Mesenchymal stem cell (in vitro differentiated cells and primary cell): ENCODE measurements around the gene ZEB2.

Experiments used
- DNase-seq: peaks from one replicate; pipeline ENCODE4 v3.0.0-alpha.2; 2013
- H2AFZ ChIP-seq: one replicate; pipeline ENCODE4 v1.6.1; 2013; ENCODE audit warnings: low read depth, mild to moderate bottlenecking, control low read depth, inconsistent platforms, low read length, moderate library complexity
- H2AK5ac ChIP-seq: 2 replicates; pipeline ENCODE4 v1.6.1; 2013; ENCODE audit warnings: low read length, moderate library complexity, mild to moderate bottlenecking, inconsistent platforms; ENCODE audit not compliant: severe bottlenecking
- H2BK120ac ChIP-seq: one replicate; pipeline ENCODE4 v1.6.1; 2013; ENCODE audit warnings: low read depth, mild to moderate bottlenecking, inconsistent platforms, low read length, moderate library complexity
- H2BK12ac ChIP-seq, 2 experiments: one replicate each; pipeline ENCODE4 v1.6.1; 2013; ENCODE audit warnings: inconsistent platforms in 2 of 2, low read length in 2 of 2, mild to moderate bottlenecking in 2 of 2, moderate library complexity in 2 of 2, control low read depth in 1 of 2
- H2BK15ac ChIP-seq: one replicate; pipeline ENCODE4 v1.6.1; 2013; ENCODE audit warnings: mild to moderate bottlenecking, low read depth, inconsistent platforms; ENCODE audit not compliant: poor library complexity, severe bottlenecking
- H2BK5ac ChIP-seq: 2 replicates; pipeline ENCODE4 v1.6.1; 2013; ENCODE audit warnings: low read depth, mild to moderate bottlenecking, low read length, control low read depth, inconsistent platforms; ENCODE audit not compliant: poor library complexity, severe bottlenecking
- H3K14ac ChIP-seq, 2 experiments: one replicate each; pipeline ENCODE4 v1.6.1; 2013; ENCODE audit warnings: inconsistent platforms in 2 of 2, low read length in 2 of 2, control low read depth in 1 of 2, mild to moderate bottlenecking in 1 of 2, moderate library complexity in 1 of 2
- H3K18ac ChIP-seq, 2 experiments: one replicate each; pipeline ENCODE4 v1.6.1; 2013; ENCODE audit warnings: inconsistent platforms in 2 of 2, low read length in 2 of 2, control low read depth in 1 of 2, low read depth in 1 of 2, mild to moderate bottlenecking in 1 of 2
- H3K23ac ChIP-seq, 2 experiments: one replicate each; pipeline ENCODE4 v1.6.1; 2013; ENCODE audit warnings: inconsistent platforms in 2 of 2, low read length in 2 of 2, mild to moderate bottlenecking in 2 of 2, moderate library complexity in 2 of 2, control low read depth in 1 of 2
- H3K27ac ChIP-seq: 2 replicates; pipeline ENCODE4 v1.5.1; 2013; ENCODE audit warnings: mild to moderate bottlenecking, moderate library complexity, low read length, control low read depth, inconsistent platforms; ENCODE audit not compliant: poor library complexity, severe bottlenecking
- H3K27me3 ChIP-seq, 2 experiments: 2 replicates each; pipeline versions ENCODE4 v1.6.1 to v1.7.0; 2013; ENCODE audit warnings: low read length in 2 of 2, mild to moderate bottlenecking in 2 of 2, moderate library complexity in 2 of 2, control low read depth in 1 of 2, inconsistent platforms in 1 of 2; ENCODE audit not compliant: control insufficient read depth in 1 of 2, insufficient read depth in 1 of 2
- H3K36me3 ChIP-seq, 2 experiments: 2 replicates each; pipeline versions ENCODE4 v1.6.1 to v1.7.0; 2013; ENCODE audit warnings: low read length in 2 of 2, control low read depth in 1 of 2, inconsistent platforms in 1 of 2, low read depth in 1 of 2, mild to moderate bottlenecking in 1 of 2; ENCODE audit not compliant: insufficient read depth in 2 of 2, control insufficient read depth in 1 of 2
- H3K4ac ChIP-seq, 2 experiments: one replicate each; pipeline ENCODE4 v1.6.1; 2013; ENCODE audit warnings: inconsistent platforms in 2 of 2, low read length in 2 of 2, mild to moderate bottlenecking in 2 of 2, moderate library complexity in 2 of 2, control low read depth in 1 of 2, low read depth in 1 of 2
- H3K4me1 ChIP-seq: 2 replicates; pipeline ENCODE4 v1.6.1; 2013; ENCODE audit warnings: low read depth, low read length, control low read depth; ENCODE audit not compliant: control insufficient read depth, insufficient read depth
- H3K4me2 ChIP-seq: 2 replicates; pipeline ENCODE4 v1.6.1; 2013; ENCODE audit warnings: low read length, mild to moderate bottlenecking, inconsistent platforms; ENCODE audit not compliant: poor library complexity, severe bottlenecking
- H3K4me3 ChIP-seq, 2 experiments: 2 replicates each; pipeline versions ENCODE4 v1.5.1 to v1.7.0; 2013; ENCODE audit warnings: low read length in 2 of 2, mild to moderate bottlenecking in 2 of 2, control low read depth in 1 of 2, low read depth in 1 of 2; ENCODE audit not compliant: insufficient read depth in 1 of 2
- H3K79me1 ChIP-seq: replicated peaks from 2 replicates; pipeline ENCODE4 v1.6.1; 2013; ENCODE audit warnings: mild to moderate bottlenecking, control low read depth, low read length, inconsistent platforms; ENCODE audit not compliant: poor library complexity, severe bottlenecking
- H3K9ac ChIP-seq: 2 replicates; pipeline ENCODE4 v1.7.0; 2013; ENCODE audit warnings: mild to moderate bottlenecking, low read length, moderate library complexity
- H3K9me3 ChIP-seq: 2 replicates; pipeline ENCODE4 v1.7.0; 2013; ENCODE audit warnings: mild to moderate bottlenecking, low read length; ENCODE audit not compliant: control insufficient read depth
- H4K8ac ChIP-seq: one replicate; pipeline ENCODE4 v1.6.1; 2013; ENCODE audit warnings: inconsistent platforms, mild to moderate bottlenecking, low read length, moderate library complexity
- H4K91ac ChIP-seq: one replicate; pipeline ENCODE4 v1.6.1; 2013; ENCODE audit warnings: mild to moderate bottlenecking, low read length, inconsistent platforms
- WGBS: methylation state at CpG from one replicate; pipeline ENCODE4 v1.1.7; 2013; ENCODE audit warnings: mixed read lengths; 5-methylcytosine and 5-hydroxymethylcytosine counted together

The ZEB2 gene

DNA sequence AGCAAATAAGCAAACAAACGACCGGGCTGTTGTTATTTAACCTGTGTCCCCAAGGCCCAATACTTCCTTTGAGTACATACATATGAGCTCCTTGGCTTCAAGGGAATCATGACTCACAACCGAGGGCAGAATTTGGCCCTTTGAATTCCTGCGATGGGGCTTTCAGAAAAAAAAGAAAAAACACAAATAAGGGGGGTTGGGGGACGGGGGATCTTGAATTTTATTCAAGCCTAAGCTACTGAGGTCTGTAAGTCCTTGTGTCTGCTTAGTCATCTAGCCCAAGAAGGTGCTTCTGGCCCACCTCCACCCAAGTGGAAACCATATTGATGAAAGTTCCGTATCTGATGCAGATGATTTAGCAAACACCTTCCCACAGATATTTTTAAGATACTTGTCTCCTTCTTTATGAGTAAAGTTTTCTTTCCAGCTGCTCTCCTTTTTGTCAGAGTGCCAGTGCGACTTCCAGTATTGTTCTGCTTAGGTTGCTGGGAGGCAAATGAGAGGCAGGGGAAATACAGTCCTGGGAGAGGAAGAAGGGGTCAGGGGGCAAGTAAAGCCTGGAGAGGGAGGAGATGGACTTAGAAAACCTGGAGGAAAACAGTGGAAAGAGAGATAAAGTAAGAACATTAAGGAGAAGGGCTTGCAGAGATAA, 169.6 kb downstream of the ZEB2 start:
- H3K79me1 ChIP-seq, result no peaks in the 10 kb centered on the region
- peak overlapping the region; percentile 68 for H2AK5ac ChIP-seq
- no peak overlapping the region for H4K91ac ChIP-seq
- H3K9ac ChIP-seq, result no peak overlapping the region
- peak; percentile 46 for DNase-seq
- no peak overlapping the region for H3K4me2 ChIP-seq
- no peak overlapping the region for H2AFZ ChIP-seq
- H2BK15ac ChIP-seq, result no peak overlapping the region
- no peak overlapping the region for H3K4me3 ChIP-seq
- no peaks in the 10 kb centered on the region for H3K36me3 ChIP-seq
- peak overlapping the region; percentile 84 for H3K27ac ChIP-seq
- H2BK120ac ChIP-seq, result no peak overlapping the region
- H3K9me3 ChIP-seq, result no peaks in the 10 kb centered on the region
- WGBS, result 28% methylated on average over 6 of the region's 7 CpGs
- H3K4ac ChIP-seq, result no peak overlapping the region
- H3K23ac ChIP-seq, result no peak overlapping the region
- no peak overlapping the region for H2BK12ac ChIP-seq
- no peaks in the 10 kb centered on the region for H3K27me3 ChIP-seq
- no peaks in the 10 kb centered on the region for H3K4me1 ChIP-seq
- H4K8ac ChIP-seq, result peak overlapping the region; percentile 45
- H3K18ac ChIP-seq, result no peak overlapping the region
- no peak overlapping the region for H3K14ac ChIP-seq
- no peak overlapping the region for H2BK5ac ChIP-seq

DNA sequence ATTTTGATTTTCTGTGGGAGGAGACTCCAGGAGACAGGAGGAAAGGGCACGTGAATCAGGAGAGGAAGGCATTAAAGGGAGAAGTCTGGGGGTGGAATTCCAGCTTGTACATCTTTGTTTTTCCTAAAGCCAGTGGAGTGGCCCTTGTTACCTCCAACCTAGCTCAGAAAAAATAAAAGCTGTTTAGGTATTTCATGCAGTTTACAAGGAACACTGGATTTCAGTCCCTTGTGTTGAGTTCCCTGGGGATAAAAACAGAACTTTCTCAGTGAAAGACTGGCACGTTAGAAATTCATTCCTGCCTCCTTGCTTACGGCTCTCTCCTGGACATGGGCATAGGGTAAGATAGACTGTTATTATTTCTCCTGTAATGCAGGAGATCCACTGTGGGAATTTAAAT, 170.2 kb downstream of the ZEB2 start:
- no peak overlapping the region for H3K4me2 ChIP-seq
- no peak overlapping the region for H3K9ac ChIP-seq
- no peak overlapping the region for H3K4me3 ChIP-seq
- H3K27ac ChIP-seq, result peak overlapping the region; percentile 84
- WGBS, result 37% methylated on average over 3 of the region's 3 CpGs
- H3K27me3 ChIP-seq, result no peaks in the 10 kb centered on the region
- no peak for DNase-seq
- H3K4me1 ChIP-seq, result no peaks in the 10 kb centered on the region
- H4K8ac ChIP-seq, result no peak overlapping the region
- H3K79me1 ChIP-seq, result no peaks in the 10 kb centered on the region
- H3K36me3 ChIP-seq, result no peaks in the 10 kb centered on the region
- peak overlapping the region; percentile 41 to 64 for H3K18ac ChIP-seq
- peak overlapping the region; percentile 44 for H2BK5ac ChIP-seq
- H4K91ac ChIP-seq, result no peak overlapping the region
- no peaks in the 10 kb centered on the region for H3K9me3 ChIP-seq
- H3K23ac ChIP-seq, result no peak overlapping the region
- no peak overlapping the region for H2BK12ac ChIP-seq
- H2BK120ac ChIP-seq, result no peak overlapping the region
- no peak overlapping the region for H2BK15ac ChIP-seq
- no peak overlapping the region for H2AK5ac ChIP-seq
- H3K14ac ChIP-seq, result no peak overlapping the region
- H3K4ac ChIP-seq, result no peak overlapping the region
- no peak overlapping the region for H2AFZ ChIP-seq

DNA sequence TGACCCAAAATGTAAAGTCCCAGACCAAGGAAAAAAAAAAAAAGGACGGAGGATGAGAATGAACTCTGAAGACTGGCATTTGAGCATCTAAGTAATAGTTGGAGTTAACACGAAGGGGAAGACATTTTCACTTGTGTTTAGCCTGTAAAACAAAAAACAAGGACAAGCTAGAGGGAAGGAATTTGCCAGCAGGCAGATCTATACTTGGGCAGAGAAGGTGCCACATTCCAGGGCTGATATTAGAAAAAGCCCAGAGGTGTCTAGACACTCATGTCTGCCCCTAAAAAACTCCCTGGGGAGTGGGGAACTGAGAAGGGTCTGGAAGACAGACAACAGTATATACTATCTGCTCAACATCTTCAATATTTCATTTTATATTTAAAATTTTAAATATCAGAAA, 171.1 kb downstream of the ZEB2 start:
- 43% methylated on average over 2 of the region's 2 CpGs for WGBS
- H3K4me1 ChIP-seq, result no peaks in the 10 kb centered on the region
- no peaks in the 10 kb centered on the region for H3K9me3 ChIP-seq

DNA sequence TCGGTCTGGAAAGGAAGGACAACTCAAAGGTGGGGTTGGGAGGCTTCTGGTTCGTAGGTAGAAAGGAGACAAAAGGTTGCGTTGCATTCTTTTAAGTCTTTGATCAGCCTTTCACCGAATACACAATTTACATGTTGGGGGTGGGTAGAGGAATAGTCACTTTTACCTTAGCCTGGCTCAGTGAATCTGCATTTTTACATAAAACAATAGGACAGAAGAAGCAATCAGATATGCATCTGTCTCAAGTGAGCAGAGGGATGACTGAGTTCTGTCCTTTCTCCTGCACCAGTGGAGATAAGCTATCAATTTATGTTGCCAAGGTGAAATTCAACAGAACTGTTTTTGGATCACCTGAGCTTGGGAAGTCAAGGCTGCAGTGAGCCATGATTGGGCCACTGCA, 173.7 kb downstream of the ZEB2 start:
- 74% methylated on average over 4 of the region's 4 CpGs for whole genome bisulfite sequencing
- no peak overlapping the region for H2AK5ac ChIP-seq
- no peak overlapping the region for H3K18ac ChIP-seq
- H2BK15ac ChIP-seq, result no peak overlapping the region
- H3K27me3 ChIP-seq, result no peaks in the 10 kb centered on the region
- H2BK12ac ChIP-seq, result no peak overlapping the region
- no peak overlapping the region for H3K9ac ChIP-seq
- no peak overlapping the region for H2BK120ac ChIP-seq
- H3K27ac ChIP-seq, result no peak overlapping the region
- H4K91ac ChIP-seq, result no peak overlapping the region
- H3K36me3 ChIP-seq, result no peaks in the 10 kb centered on the region
- no peak overlapping the region for H2AFZ ChIP-seq
- no peak overlapping the region for H3K4me3 ChIP-seq
- no peaks in the 10 kb centered on the region for H3K79me1 ChIP-seq
- H3K23ac ChIP-seq, result no peak overlapping the region
- no peak overlapping the region for H2BK5ac ChIP-seq
- H3K9me3 ChIP-seq, result no peaks in the 10 kb centered on the region
- no peak overlapping the region for H3K4ac ChIP-seq
- H4K8ac ChIP-seq, result no peak overlapping the region
- no peak overlapping the region for H3K4me2 ChIP-seq
- DNase-seq, result no peak
- H3K4me1 ChIP-seq, result no peaks in the 10 kb centered on the region
- H3K14ac ChIP-seq, result no peak overlapping the region

More for the DNA sequence above, 171.1 kb downstream of the ZEB2 start:
- Histone ChIP-seq H3K18ac (no peak overlapping the region), H2AFZ (no peak overlapping the region), H3K4me3 (no peak overlapping the region), H3K27ac (no peak overlapping the region), H3K23ac (no peak overlapping the region), H4K8ac (no peak overlapping the region), H3K14ac (no peak overlapping the region), H3K4me2 (no peak overlapping the region), H2BK12ac (no peak overlapping the region), H2AK5ac (no peak overlapping the region), H2BK5ac (no peak overlapping the region), H3K36me3 (no peaks in the 10 kb centered on the region), H2BK120ac (no peak overlapping the region), H3K27me3 (no peaks in the 10 kb centered on the region), H3K4ac (no peak overlapping the region), H4K91ac (no peak overlapping the region), H2BK15ac (no peak overlapping the region), H3K79me1 (no peaks in the 10 kb centered on the region), H3K9ac (no peak overlapping the region)
- DNase-seq, result no peak
